HG03135 (cell line): Measurements from ENCODE around the gene ATG16L1.

Experiments used
- ATAC-seq: cut with Tn5 transposase; IDR thresholded peaks from one replicate; pipeline ENCODE4 v1.9.1; 2021; ENCODE audit warnings: mild to moderate bottlenecking, moderate library complexity; ENCODE audit not compliant: unreplicated experiment

The ATG16L1 gene

DNA sequence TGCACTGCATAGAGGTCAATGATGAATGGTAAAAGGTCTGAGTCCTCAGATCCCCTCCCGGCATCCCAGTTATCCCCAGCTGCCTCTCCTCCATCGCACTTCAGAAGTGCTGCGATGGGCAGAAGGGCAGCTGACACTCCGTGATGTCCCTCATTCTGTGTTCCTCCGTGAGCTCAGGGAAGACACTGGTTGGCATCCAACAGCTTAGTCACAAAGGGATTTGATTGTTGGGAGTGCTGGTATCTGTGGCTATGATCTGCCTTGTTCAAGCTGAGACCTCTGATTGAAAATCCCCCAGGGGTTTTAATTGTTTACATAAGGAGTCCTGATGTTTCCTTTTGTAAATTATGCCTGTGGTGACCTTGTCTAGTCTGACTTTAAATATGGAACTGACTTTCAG, 37.2 kb downstream of the ATG16L1 start:
- no peak for ATAC-seq

GRCh38 chr2:233289648-233290047, 38.2 kb downstream of the ATG16L1 start:
- no peak for ATAC-seq

GRCh38 chr2:233290051-233290845, 38.8 kb downstream of the ATG16L1 start:
- no peak for ATAC-seq

DNA sequence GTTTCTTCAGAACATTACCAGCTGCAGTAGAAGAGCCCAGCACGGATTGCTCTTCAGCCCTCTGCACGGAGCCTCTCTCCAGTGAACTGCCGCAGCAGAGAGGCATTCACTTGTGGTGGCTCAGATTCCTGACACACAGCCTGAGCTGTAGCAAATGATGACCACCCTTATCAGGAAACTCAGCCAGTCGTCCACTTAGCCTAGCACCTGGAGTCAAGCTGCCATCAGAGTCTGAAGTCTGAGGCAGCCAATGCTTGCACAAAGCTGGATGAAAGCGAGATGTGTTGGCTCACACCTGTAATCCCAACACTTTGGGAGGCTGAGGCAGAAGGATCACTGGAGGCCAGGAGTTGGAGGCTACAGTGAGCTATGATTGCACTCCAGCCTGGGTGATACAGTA, 44.4 kb downstream of the ATG16L1 start:
- no peak for ATAC-seq

DNA sequence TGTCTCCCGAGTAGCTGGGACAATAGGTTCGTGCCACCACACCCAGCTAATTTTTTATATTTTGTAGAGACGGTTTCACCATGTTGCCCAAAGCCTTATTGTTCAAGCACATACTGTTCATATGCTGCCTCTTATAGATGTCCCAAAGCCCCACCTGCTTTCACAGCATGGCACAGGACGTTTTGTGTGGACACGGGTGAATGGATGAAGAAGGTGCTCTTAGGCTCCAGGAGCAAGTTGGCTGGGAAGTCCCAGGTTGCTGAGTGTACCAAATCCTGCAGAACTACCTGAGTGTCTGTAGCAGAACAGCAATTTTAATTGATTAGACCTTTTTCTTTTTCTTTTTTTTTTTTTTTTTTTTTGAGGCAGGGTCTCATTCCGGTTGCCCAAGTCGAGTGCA, 45.6 kb downstream of the ATG16L1 start:
- no peak for ATAC-seq

- no peak for ATAC-seq
Measured at GRCh38 chr2:233300401-233300800, 48.9 kb downstream of the ATG16L1 start.

GRCh38 chr2:233301248-233301647, 49.8 kb downstream of the ATG16L1 start:
- no peak for ATAC-seq

- ATAC-seq: no peak
Measured at GRCh38 chr2:233301811-233302210, 50.3 kb downstream of the ATG16L1 start.

GRCh38 chr2:233303252-233303651, 51.8 kb downstream of the ATG16L1 start:
- ATAC-seq: no peak

DNA sequence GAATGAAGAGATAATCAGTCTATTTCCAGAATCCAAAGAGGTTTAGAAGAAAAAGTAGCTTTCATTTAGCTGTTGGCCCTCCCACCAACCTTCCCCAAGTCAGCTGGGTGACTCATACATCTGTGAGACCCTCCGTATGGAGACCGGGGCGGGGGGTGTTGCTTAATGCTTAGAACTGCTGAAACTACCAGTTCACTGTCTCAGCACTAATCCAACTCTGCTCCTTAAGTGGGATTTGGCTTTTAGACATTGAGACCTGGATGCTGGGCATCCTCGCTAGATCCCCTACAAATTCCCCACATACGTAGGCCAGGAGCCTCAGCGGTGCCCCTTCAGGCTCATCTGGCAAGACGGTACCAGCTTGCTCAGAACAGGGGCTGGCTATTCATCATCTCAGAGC, 56.1 kb downstream of the ATG16L1 start, which contains the start of gene SAG:
TSS of gene SAG (plus strand) at position 252 of the 400 bp plus-strand sequence. CDS start 1,374 bp downstream, outside the sequence.
- ATAC-seq: no peak

DNA sequence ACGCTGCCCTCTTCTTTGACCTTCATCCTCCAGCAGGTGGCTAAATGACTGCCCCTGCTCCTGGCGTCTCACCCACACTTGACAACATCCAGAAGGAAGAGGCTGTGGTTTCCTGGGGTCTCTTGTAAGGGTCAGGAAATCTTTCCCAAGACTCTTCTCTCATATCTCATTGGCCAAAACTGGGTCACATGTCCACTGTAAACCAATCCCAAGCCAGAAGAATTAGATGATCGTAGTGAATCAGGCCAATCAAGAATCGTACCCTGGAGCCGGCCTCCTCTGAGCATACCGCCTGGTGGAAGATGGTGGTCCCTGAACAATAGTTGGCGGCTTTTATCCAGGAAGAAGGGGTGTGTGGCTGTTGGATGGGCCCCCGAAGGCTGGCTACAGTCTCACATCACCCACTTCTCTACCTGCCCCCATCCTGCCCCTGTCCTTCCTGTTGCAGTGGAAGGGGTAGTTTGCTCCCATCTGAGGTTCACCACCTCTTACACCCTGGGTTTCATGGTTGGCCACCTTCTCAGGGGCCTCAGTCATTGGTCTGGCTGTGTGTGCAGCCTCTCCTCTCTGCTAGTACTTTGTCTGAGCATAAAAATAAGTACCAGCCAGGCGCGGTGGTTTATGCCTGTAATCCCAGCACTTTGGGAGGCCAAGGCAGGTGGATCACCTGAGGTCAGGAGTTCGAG, 59.9 kb downstream of the ATG16L1 start:
- no peak for ATAC-seq

GRCh38 chr2:233312874-233313273, 61.4 kb downstream of the ATG16L1 start:
- no peak for ATAC-seq

DNA sequence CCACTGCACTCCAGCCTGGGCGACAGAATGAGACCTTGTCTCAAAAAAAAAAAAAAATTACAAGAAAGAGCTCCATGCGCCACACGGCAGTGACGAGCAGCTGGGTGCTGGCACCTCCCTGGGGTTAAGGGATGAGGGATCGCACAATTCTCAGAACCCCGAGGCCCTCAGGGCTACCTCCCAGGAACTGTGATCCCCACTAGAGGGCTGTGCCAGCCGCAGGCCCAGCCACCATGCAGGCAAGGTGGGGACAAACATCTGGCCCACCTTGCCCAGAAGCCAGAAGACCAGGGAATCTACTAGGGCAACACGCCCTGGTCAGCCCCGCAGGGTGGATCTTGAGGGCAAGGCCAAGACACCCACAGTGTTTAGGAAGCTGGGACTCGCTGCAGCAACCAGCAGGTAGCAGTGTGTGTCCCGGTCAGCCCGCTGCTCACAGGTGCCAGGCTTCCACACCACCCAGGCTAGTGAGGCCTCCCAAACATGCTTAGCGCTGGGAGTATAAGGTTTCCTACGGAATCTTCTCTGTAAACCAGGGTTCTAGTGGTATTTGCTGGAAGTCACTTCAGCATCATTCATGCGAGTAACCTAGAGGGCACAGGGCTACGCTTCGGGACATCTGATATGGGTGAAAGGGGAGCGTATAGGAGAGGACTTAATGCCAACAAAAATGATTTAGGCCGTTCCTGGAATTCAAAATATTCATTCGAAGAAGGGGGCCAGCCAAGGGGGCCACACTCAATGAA, 62.9 kb downstream of the ATG16L1 start:
- no peak for ATAC-seq

- ATAC-seq: no peak
Measured at GRCh38 chr2:233317196-233317943, 65.9 kb downstream of the ATG16L1 start.

- no peak for ATAC-seq
Measured at GRCh38 chr2:233319256-233319655, 67.8 kb downstream of the ATG16L1 start.

GRCh38 chr2:233320470-233320869, 69.0 kb downstream of the ATG16L1 start:
- no peak for ATAC-seq

- no peak for ATAC-seq
Measured at GRCh38 chr2:233321166-233321565, 69.7 kb downstream of the ATG16L1 start.

- no peak for ATAC-seq
Measured at GRCh38 chr2:233323851-233324250, 72.4 kb downstream of the ATG16L1 start.

DNA sequence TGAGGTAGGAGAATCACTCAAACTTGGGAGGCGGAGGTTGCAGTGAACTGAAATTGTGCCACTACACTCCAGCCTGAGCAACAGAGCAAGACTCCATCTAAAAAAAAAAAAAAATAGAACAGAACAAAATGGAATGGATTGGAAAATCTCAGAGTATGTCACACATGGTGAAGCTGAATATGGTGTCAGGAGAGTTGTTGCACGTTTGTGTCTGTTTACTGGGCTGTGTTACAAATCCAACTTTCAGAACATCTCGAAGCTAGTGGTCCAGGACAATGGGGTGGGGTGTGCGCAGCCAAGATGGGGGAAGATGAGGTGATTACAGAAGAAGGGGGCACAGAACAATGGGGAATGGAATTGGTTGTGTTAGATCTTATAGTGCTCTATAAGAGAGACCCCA, 73.8 kb downstream of the ATG16L1 start:
- ATAC-seq: no peak

GRCh38 chr2:233325814-233326213, 74.3 kb downstream of the ATG16L1 start:
- no peak for ATAC-seq

DNA sequence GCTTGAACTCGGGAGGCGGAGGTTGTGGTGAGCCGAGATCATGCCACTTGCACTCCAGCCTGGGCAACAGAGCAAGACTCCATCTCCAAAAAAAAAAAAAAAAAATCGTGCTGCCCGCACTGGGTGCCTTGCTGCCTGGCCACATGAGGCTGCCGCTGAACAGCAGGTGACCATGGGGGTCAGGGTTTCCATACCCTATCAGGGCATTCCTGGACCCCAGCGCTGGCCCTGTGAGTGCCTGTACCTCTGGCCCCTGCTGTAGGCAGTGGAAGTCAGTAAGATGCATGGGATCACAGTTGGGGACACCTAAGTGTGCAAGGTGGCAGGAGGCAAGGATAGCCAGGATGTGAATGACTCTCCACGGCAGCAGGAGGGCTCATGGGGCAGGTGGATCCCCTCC, 75.0 kb downstream of the ATG16L1 start:
- ATAC-seq: no peak
